A549 (cell line): Measurements from ENCODE around the gene CD300LF.

Experiments used
- FOSL2 ChIP-seq, 2 experiments: fragments of 450-650 bp in 1 of 2; fragments of >200 bp in 1 of 2; sonication (Bioruptor Twin) in 1 of 2; formaldehyde crosslinking; IDR thresholded peaks; 2 replicates each; pipeline versions ENCODE4 v1.5.0 to v1.6.1; 2016 to 2020; ENCODE audit warnings: mild to moderate bottlenecking in 1 of 2, moderate library complexity in 1 of 2
- MYC ChIP-seq: IDR thresholded peaks from 2 replicates; pipeline ENCODE4 v1.6.1; 2012; ENCODE audit warnings: mild to moderate bottlenecking, inconsistent platforms, low read length, improper control_type of control experiment, borderline replicate concordance
- POLR2A ChIP-seq: IDR thresholded peaks from 2 replicates; pipeline ENCODE4 v1.6.1; 2012; ENCODE audit warnings: mild to moderate bottlenecking, low read length
- POLR2AphosphoS2 ChIP-seq: conservative IDR thresholded peaks from 2 replicates; pipeline ENCODE4 v1.6.1; 2012; ENCODE audit warnings: low read length, improper control_type of control experiment, inconsistent platforms
- RAD21 ChIP-seq, 2 experiments: fragments of >200 bp in 1 of 2; sonication (Bioruptor Twin) in 1 of 2; formaldehyde crosslinking in 1 of 2; IDR thresholded peaks in 1 of 2; conservative IDR thresholded peaks in 1 of 2; 2 replicates in 1 of 2; 3 replicates in 1 of 2; pipeline ENCODE4 v1.6.1; 2012 to 2018; ENCODE audit warnings: inconsistent platforms in 1 of 2
- RNF2 ChIP-seq: fragments of 200-600 bp; sonication (generic); IDR thresholded peaks from 2 replicates; pipeline ENCODE4 v1.6.1; 2016; ENCODE audit warnings: low read depth, mild to moderate bottlenecking, antibody characterized with exemption, moderate library complexity, borderline replicate concordance
- ZNF302 ChIP-seq: fragments of 250-450 bp; sonication (Bioruptor Pico); IDR thresholded peaks from 2 replicates; pipeline ENCODE4 v1.9.0; 2021; ENCODE audit warnings: inconsistent platforms, mild to moderate bottlenecking, moderate library complexity
- TF ChIP-seq, protein P1 (sequence below): fragments of >200 bp; sonication (Bioruptor Twin); formaldehyde crosslinking; IDR thresholded peaks from 3 replicates; pipeline ENCODE4 v1.5.1; 2016
- TF ChIP-seq, protein P2 (sequence below): fragments of 150-350 bp; IDR thresholded peaks from 2 replicates; pipeline ENCODE4 v1.6.1; 2014; ENCODE audit warnings: low read depth, mild to moderate bottlenecking, low read length
- TF ChIP-seq, protein P3 (sequence below): IDR thresholded peaks from 2 replicates; pipeline ENCODE4 v1.6.1; 2012

DNA sequence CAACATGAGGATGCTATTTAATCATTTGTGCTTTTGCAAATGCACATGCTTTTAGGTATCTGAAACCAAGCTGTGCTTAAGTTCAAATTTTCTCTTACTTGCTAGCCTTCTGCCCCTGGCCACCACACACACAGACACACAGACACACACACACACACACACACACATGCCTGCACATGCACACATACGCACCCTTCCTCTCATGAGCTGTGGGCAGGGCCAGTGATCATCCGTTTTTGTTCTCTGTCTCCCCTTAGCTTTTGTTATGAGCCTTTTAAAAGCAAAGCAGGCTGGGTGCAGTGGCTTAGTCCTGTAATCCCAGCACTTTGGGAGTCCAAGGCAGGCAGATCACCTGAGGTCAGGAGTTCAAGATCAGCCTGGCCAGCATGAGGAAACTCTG lies 34.2 kb downstream of the CD300LF start:
- TF ChIP-seq POLR2A (no peak), RAD21 (conservative IDR thresholded peaks at IDR 0.05 in 1 of 2, IDR thresholded peaks at IDR 0.05 in 1 of 2) (no peak), ZNF302 (no peak), RNF2 (no peak), FOSL2 (IDR thresholded peaks at IDR 0.05) (no peak), FOSL2 (CRISPR knock-in tag; IDR thresholded peaks at IDR 0.05) (no peak), POLR2AphosphoS2 (no peak), MYC (no peak)
- TF ChIP-seq, protein P1, sequence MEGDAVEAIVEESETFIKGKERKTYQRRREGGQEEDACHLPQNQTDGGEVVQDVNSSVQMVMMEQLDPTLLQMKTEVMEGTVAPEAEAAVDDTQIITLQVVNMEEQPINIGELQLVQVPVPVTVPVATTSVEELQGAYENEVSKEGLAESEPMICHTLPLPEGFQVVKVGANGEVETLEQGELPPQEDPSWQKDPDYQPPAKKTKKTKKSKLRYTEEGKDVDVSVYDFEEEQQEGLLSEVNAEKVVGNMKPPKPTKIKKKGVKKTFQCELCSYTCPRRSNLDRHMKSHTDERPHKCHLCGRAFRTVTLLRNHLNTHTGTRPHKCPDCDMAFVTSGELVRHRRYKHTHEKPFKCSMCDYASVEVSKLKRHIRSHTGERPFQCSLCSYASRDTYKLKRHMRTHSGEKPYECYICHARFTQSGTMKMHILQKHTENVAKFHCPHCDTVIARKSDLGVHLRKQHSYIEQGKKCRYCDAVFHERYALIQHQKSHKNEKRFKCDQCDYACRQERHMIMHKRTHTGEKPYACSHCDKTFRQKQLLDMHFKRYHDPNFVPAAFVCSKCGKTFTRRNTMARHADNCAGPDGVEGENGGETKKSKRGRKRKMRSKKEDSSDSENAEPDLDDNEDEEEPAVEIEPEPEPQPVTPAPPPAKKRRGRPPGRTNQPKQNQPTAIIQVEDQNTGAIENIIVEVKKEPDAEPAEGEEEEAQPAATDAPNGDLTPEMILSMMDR, result no peak
- TF ChIP-seq, protein P2, sequence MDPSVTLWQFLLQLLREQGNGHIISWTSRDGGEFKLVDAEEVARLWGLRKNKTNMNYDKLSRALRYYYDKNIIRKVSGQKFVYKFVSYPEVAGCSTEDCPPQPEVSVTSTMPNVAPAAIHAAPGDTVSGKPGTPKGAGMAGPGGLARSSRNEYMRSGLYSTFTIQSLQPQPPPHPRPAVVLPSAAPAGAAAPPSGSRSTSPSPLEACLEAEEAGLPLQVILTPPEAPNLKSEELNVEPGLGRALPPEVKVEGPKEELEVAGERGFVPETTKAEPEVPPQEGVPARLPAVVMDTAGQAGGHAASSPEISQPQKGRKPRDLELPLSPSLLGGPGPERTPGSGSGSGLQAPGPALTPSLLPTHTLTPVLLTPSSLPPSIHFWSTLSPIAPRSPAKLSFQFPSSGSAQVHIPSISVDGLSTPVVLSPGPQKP, result no peak
- TF ChIP-seq, protein P3, sequence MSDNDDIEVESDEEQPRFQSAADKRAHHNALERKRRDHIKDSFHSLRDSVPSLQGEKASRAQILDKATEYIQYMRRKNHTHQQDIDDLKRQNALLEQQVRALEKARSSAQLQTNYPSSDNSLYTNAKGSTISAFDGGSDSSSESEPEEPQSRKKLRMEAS, result no peak
